Right atrium auricular region (tissue), 2 donors: Measurements from ENCODE around the gene MAFB. TPM values are rescaled to one million over a fixed set of nuclear protein-coding genes. Genes with fewer than 3 reads are reported as not detected.
"Not testable (repeated sequence)": the region's sequence is repeated elsewhere in the genome, so short reads cannot be mapped to it uniquely, and the experiment has no call there.

Source experiments
- DNase-seq: peaks from one replicate; pipeline ENCODE4 v3.0.0-alpha.2; 2019; ENCODE audit warnings: low spot score
- H3K27ac ChIP-seq, 2 donors: fragments of 200-600 bp; sonication (generic); 1 replicate in 1 of 2; 2 replicates in 1 of 2; pipeline ENCODE4 v1.5.1; 2016 to 2019
- H3K27me3 ChIP-seq, 2 donors: fragments of 200-600 bp; sonication (generic); one replicate each; pipeline versions ENCODE4 v1.5.1 to v1.6.0; 2017 to 2019
- H3K36me3 ChIP-seq: fragments of 200-600 bp; sonication (generic); one replicate; pipeline ENCODE4 v1.5.1; 2016
- H3K4me1 ChIP-seq, 2 donors: fragments of 200-600 bp; sonication (generic); one replicate each; pipeline versions ENCODE4 v1.5.1 to v1.6.0; 2017 to 2019
- H3K4me3 ChIP-seq, 2 donors: fragments of 200-600 bp; sonication (generic); 1 replicate in 1 of 2; 2 replicates in 1 of 2; pipeline ENCODE4 v1.5.1; 2017 to 2019; ENCODE audit warnings: mild to moderate bottlenecking in 1 of 2, moderate library complexity in 1 of 2
- H3K9me3 ChIP-seq, 2 donors: fragments of 200-600 bp; sonication (generic); one replicate each; pipeline ENCODE4 v1.5.1; 2019
- total RNA-seq, 2 donors: library from RNA; depleted of rRNA; stranded (reverse); fragments of >200 nt; gene quantifications; one replicate each; pipeline ENCODE4 v1.1.0, GENCODE V29; 2016
- TF ChIP-seq, protein P1 (sequence below), 2 donors: fragments of 200-600 bp; sonication (generic); IDR thresholded peaks; one replicate each; pipeline ENCODE4 v1.5.1; 2019; ENCODE audit warnings: antibody characterized with exemption in 2 of 2

MAFB gene
- total RNA-seq: 10 to 100 TPM; 14.2 to 31.7 TPM

DNA sequence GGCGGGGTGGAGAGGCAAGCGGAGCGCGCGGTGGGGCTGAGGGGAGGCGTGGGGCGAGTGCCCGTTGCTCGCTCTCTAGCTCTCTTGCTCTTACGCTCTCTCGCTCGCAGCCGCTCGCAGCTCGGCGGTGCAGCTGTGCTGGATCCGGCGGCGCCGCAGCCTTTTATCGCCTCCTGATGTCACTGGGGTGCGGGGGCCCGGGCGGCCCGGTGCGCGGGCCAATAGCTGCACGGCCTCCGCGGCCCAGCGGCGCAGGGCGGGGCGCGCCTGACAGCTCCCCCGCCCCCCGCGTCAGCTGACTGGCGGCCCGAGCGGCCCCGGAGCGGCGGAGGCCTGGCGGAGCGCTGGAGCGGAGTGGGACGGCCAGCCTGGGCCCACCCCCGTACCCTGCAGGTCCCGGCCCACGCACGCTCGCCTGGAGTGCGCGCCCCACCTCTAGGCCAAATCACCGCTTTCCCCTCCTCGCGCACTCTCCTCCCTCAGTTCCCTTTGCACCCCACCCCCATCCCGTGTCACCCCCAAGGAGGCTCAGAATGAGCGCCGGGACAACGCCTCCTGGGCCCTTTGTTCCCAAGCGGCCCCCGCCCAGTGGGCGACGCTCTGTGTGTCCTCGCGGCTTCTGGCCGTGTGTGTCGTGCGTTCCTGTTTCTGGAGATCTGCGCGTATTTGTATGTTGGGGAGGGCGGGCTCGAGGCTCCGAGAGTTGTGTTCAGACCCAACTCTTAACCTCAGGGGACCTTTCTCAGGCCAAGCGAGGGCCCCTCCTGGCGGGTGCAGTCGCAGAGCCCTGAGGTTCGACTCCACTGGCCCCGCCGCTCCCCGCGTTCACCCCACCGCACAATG lies at the start of gene MAFB:
Gene MAFB (minus strand): TSS at position 137 of the 843 bp plus-strand sequence. CDS start 386 bp downstream, outside the sequence.
- peak within 1 kb of the TSS; percentile 55 to 70 for H3K4me3 ChIP-seq
- H3K4me1 ChIP-seq: peaks cover 0 to 41% of the 10 kb centered on the region in 2 donors

DNA sequence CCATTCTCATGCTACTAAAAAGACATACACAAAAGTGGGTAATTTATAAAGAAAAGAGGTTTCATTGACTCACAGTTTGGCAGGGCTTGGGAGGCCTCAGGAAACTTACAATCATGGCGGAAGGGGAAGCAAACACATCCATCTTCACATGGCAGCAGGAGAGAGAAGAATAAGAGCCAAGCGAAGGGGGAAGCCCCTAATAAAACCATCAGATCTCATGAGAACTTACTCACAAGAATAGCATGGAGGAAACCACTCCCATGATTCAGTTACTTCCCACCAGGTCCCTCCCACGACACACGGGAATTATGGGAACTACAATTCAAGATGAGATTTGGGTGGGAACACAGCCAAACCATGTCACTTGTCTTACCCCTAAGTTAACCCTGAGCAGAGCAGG lies 47.4 kb upstream of the MAFB start:
- not testable (repeated sequence) for H3K4me1 ChIP-seq, H3K4me3 ChIP-seq, H3K9me3 ChIP-seq, H3K36me3 ChIP-seq, DNase-seq, H3K27ac ChIP-seq, H3K27me3 ChIP-seq

More for the DNA sequence above, at the start of gene MAFB:
- no peaks in the 10 kb centered on the region for H3K36me3 ChIP-seq
- TF ChIP-seq, protein P1, sequence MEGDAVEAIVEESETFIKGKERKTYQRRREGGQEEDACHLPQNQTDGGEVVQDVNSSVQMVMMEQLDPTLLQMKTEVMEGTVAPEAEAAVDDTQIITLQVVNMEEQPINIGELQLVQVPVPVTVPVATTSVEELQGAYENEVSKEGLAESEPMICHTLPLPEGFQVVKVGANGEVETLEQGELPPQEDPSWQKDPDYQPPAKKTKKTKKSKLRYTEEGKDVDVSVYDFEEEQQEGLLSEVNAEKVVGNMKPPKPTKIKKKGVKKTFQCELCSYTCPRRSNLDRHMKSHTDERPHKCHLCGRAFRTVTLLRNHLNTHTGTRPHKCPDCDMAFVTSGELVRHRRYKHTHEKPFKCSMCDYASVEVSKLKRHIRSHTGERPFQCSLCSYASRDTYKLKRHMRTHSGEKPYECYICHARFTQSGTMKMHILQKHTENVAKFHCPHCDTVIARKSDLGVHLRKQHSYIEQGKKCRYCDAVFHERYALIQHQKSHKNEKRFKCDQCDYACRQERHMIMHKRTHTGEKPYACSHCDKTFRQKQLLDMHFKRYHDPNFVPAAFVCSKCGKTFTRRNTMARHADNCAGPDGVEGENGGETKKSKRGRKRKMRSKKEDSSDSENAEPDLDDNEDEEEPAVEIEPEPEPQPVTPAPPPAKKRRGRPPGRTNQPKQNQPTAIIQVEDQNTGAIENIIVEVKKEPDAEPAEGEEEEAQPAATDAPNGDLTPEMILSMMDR (IDR thresholded peaks at IDR 0.05): no peak
- peak; percentile 96 for DNase-seq
- peak within 1 kb of the TSS; percentile 97 to 98 for H3K27ac ChIP-seq
- no peaks in the 10 kb centered on the region for H3K9me3 ChIP-seq
- peaks cover 10 to 15% of the 10 kb centered on the region in 2 donors for H3K27me3 ChIP-seq

DNA sequence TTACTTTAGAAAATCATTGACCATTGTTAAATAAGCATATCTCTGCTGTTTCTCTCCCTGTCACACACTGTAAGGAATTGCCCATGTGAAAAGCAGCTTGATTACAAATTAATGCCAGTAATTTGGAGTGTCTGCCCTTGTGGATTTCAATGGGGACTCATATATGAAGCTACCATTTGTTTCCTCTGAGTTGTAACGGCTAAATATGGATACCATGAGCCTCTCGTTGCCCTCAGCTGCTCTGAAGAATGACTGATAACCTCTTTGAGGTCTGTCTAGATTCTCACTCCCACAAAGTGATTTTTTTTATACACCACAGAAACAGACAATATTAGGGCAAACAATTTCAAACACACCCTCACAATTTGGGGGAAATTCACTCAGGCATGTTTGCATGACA lies 40.0 kb upstream of the MAFB start:
- DNase-seq: no peak

DNA sequence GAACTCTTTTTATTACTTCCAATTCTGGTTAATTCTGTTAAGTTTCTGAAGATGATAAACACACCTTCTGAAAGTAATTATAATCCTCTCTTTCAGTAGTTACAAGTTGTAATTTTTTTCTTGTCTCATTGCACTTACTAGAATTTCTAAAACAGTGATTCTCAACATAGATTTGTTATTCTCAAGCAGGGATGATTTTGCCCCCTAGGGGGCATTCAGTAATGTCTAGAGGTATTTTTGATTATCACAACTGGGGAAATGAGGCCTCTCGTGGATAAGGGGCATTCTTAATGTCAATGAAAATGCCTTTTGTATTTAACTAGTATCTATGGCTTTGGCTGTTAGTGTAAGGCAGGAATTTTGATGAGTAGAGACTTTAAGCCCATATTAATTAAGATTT lies 39.4 kb upstream of the MAFB start:
- Histone ChIP-seq H3K27ac (no peak overlapping the region), H3K4me3 (no peak overlapping the region), H3K27me3 (no peaks in the 10 kb centered on the region), H3K9me3 (no peaks in the 10 kb centered on the region), H3K36me3 (no peaks in the 10 kb centered on the region), H3K4me1 (no peaks in the 10 kb centered on the region)
- TF ChIP-seq, protein P1 (IDR thresholded peaks at IDR 0.05): no peak
- no peak for DNase-seq

More for the DNA sequence above, 40.0 kb upstream of the MAFB start:
- TF ChIP-seq, protein P1 (IDR thresholded peaks at IDR 0.05): no peak
- H3K27ac ChIP-seq: no peak overlapping the region
- no peaks in the 10 kb centered on the region for H3K27me3 ChIP-seq
- no peaks in the 10 kb centered on the region for H3K9me3 ChIP-seq
- no peaks in the 10 kb centered on the region for H3K4me1 ChIP-seq
- H3K36me3 ChIP-seq: no peaks in the 10 kb centered on the region
- no peak overlapping the region for H3K4me3 ChIP-seq

DNA sequence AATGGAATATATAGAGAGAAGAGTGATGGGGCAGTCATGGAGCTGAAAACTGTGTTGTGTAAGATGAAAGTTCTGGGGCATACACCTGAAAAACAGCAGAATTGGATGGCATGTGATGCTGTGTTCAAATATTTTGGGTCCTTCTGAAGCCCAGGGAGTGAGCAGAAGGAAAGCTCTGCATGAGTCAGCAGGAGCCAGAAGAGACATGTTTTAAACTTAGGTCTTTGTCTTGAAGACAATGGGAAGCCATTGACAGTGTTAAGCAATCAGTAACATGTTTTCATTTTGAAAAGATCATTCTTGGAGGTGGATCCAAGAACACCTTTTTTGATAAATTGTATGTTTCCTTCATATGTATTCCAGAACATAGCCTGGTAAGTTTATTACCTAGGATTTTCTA lies 38.9 kb upstream of the MAFB start:
- Histone ChIP-seq H3K36me3 (no peaks in the 10 kb centered on the region), H3K27ac (no peak overlapping the region), H3K9me3 (no peaks in the 10 kb centered on the region), H3K4me3 (no peak overlapping the region), H3K4me1 (no peaks in the 10 kb centered on the region), H3K27me3 (no peaks in the 10 kb centered on the region)
- TF ChIP-seq, protein P1 (IDR thresholded peaks at IDR 0.05): no peak
- no peak for DNase-seq

DNA sequence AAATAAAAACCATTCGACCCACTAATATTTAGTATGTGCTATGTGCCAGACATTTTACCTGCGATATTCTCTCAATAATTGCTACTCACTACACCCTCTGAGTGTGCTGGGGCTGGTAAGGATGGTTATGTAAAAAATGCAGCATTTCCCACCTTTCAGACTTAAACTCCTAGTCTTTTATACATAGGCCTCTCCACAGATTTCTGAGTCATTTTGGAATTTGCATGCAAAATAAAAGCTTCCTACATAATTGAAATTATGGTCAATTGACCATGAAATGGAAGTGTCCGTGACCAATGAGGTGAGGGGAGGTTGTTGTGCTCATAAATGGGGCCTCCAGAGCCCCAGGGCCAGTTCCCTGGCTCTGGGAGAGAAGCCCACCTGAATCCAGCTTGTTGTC lies 37.7 kb upstream of the MAFB start:
- DNase-seq: no peak
- TF ChIP-seq, protein P1 (IDR thresholded peaks at IDR 0.05): no peak
- Histone ChIP-seq H3K36me3 (no peaks in the 10 kb centered on the region), H3K4me1 (no peaks in the 10 kb centered on the region), H3K27ac (no peak overlapping the region), H3K4me3 (no peak overlapping the region), H3K9me3 (no peaks in the 10 kb centered on the region), H3K27me3 (no peaks in the 10 kb centered on the region)
